Brain microvascular endothelial cell (primary cell): Measurements from ENCODE around the gene GTF3C5.

Experiments used
- DNase-seq: peaks from one replicate; pipeline ENCODE4 v3.0.0-alpha.2; 2020
- H3K27ac ChIP-seq: fragments of 250-450 bp; sonication (Bioruptor Pico); 2 replicates; pipeline ENCODE4 v1.5.1; 2020; ENCODE audit warnings: mild to moderate bottlenecking, moderate library complexity
- H3K27me3 ChIP-seq: fragments of 250-450 bp; sonication (Bioruptor Pico); replicated peaks from 2 replicates; pipeline ENCODE4 v1.5.1; 2020; ENCODE audit warnings: mild to moderate bottlenecking
- H3K36me3 ChIP-seq: fragments of 250-450 bp; sonication (Bioruptor Pico); replicated peaks from 2 replicates; pipeline ENCODE4 v1.5.1; 2020; ENCODE audit warnings: mild to moderate bottlenecking
- H3K4me3 ChIP-seq: 2 replicates; pipeline ENCODE4 v1.5.1; 2011; ENCODE audit warnings: low read depth, mild to moderate bottlenecking, control low read depth, low read length, moderate library complexity
- in situ Hi-C: cut with HindIII; loops from 2 replicates; pipeline ENCODE4 v1.10.0; 2017; ENCODE audit warnings: low sequenced_read_pairs, low pct_ligation_motif_present
- TF ChIP-seq, protein P1 (sequence below): IDR thresholded peaks from 2 replicates; pipeline ENCODE4 v1.5.1; 2011; ENCODE audit warnings: low read depth, mild to moderate bottlenecking, moderate library complexity, low read length, control low read depth, inconsistent platforms; ENCODE audit errors: missing control alignments

GTF3C5 gene

GRCh38 chr9:133100506-133101355 is 69.9 kb downstream of the GTF3C5 start:
- TF ChIP-seq, protein P1, sequence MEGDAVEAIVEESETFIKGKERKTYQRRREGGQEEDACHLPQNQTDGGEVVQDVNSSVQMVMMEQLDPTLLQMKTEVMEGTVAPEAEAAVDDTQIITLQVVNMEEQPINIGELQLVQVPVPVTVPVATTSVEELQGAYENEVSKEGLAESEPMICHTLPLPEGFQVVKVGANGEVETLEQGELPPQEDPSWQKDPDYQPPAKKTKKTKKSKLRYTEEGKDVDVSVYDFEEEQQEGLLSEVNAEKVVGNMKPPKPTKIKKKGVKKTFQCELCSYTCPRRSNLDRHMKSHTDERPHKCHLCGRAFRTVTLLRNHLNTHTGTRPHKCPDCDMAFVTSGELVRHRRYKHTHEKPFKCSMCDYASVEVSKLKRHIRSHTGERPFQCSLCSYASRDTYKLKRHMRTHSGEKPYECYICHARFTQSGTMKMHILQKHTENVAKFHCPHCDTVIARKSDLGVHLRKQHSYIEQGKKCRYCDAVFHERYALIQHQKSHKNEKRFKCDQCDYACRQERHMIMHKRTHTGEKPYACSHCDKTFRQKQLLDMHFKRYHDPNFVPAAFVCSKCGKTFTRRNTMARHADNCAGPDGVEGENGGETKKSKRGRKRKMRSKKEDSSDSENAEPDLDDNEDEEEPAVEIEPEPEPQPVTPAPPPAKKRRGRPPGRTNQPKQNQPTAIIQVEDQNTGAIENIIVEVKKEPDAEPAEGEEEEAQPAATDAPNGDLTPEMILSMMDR, result no peak
- Histone ChIP-seq H3K4me3 (no peak overlapping the region), H3K36me3 (peaks cover 48% of the 10 kb centered on the region), H3K27ac (no peak overlapping the region), H3K27me3 (no peaks in the 10 kb centered on the region)
- in situ Hi-C loops, result no loop called here
- DNase-seq, result no peak

- no peak overlapping the region for H3K27ac ChIP-seq
- in situ Hi-C loops, result no loop called here
- DNase-seq, result no peak
These were observed 70.8 kb downstream of the GTF3C5 start for GRCh38 chr9:133101356-133102189.

GRCh38 chr9:133102190-133103021 is 71.6 kb downstream of the GTF3C5 start:
- Histone ChIP-seq H3K27ac (no peak overlapping the region), H3K36me3 (peaks cover 58% of the 10 kb centered on the region), H3K27me3 (no peaks in the 10 kb centered on the region), H3K4me3 (no peak overlapping the region)
- in situ Hi-C loops, result no loop called here
- TF ChIP-seq, protein P1, result no peak
- DNase-seq, result no peak

More at GRCh38 chr9:133101356-133102189, 70.8 kb downstream of the GTF3C5 start:
- TF ChIP-seq, protein P1, result no peak
- H3K27me3 ChIP-seq, result no peaks in the 10 kb centered on the region
- H3K4me3 ChIP-seq, result no peak overlapping the region
- peaks cover 52% of the 10 kb centered on the region for H3K36me3 ChIP-seq

DNA sequence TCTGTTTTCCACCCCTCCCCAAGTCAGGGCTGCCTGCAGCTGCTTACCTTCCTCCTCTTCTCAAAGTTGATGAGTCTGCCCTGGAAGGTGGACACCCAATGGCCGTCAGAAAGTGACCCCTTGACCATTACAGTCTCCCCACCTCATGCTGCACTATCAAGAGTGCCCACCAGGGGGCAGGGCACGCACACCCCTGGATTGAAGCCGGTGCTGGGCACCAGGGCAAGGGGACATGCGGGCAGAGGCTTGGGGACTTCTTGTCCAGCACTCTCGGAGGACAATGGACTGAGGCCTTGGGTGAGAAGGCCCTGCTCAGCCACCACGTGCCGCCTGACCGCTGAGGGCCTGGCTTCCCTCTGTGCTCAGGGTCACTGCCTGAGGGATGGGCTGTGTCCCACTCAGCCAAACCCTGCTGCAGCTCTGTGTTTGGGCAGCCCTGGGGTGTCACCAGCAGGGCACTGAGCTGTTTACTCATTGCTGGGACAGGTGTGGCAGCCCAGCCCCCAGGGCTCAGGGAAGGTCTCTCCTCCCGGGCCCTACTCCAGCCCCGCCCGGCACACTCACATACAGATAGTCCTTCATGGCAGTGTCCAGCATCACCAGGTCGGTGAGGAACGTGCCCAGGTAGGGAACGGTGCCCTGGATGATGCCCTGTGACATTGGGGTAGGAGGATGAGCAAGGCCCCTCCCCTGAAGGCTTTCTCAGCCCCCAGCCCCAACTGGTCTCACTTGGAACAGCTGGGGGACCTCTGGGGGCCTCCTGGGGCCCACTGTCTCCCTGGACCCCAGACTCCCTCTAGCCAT is 72.6 kb downstream of the GTF3C5 start:
- H3K4me3 ChIP-seq, result no peak overlapping the region
- no peaks in the 10 kb centered on the region for H3K27me3 ChIP-seq
- no peak overlapping the region for H3K27ac ChIP-seq
- peaks cover 59% of the 10 kb centered on the region for H3K36me3 ChIP-seq
- no peak for DNase-seq
- TF ChIP-seq, protein P1, result peak; percentile 97
- in situ Hi-C loops, result no loop called here

DNA sequence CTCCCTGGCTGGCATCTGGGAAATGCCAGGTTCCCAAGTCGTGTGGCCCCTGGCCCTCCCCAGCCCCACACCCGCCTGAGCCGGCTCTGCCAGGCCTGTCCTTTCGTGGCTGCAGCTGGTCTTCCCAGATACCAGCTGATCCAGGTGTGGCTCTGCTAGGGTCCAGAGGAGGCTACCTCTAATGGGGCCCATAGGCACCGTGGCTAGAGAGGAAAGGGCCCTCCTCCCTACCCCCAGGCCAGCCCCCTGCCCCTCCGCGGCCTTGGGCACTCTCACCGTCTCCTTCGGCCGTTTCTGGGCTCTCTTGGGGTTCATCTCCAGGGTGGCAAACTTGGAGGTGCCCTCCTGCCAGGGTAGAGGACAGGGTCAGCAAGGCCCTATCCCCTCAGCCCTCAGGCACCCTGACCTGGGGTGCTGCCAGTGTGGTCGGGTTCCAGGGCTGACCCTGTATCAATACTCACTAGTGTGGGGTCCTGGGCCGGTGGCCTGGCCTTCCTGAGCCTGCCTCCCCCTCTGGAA is 73.2 kb downstream of the GTF3C5 start:
- no peak overlapping the region for H3K27ac ChIP-seq
- DNase-seq, result no peak
- H3K27me3 ChIP-seq, result no peaks in the 10 kb centered on the region
- TF ChIP-seq, protein P1, result no peak
- in situ Hi-C loops, result no loop called here
- H3K4me3 ChIP-seq, result no peak overlapping the region
- peaks cover 61% of the 10 kb centered on the region for H3K36me3 ChIP-seq
